ENCODE data around the gene DRG1.
"Not testable (repeated sequence)": the region's sequence is repeated elsewhere in the genome, so short reads cannot be mapped to it uniquely, and the experiment has no call there.

The DRG1 gene

GRCh38 chr22:31443516-31443915 is 44.1 kb downstream of the DRG1 start:
- DNase-seq = no peak

- DNase-seq = no peak
These were observed 46.2 kb downstream of the DRG1 start for GRCh38 chr22:31445642-31446041.

GRCh38 chr22:31446208-31446607 is 46.8 kb downstream of the DRG1 start:
- DNase-seq = no peak

GRCh38 chr22:31446767-31447166 is 47.4 kb downstream of the DRG1 start:
- no peak for DNase-seq

- DNase-seq = no peak
These were observed 47.9 kb downstream of the DRG1 start for GRCh38 chr22:31447337-31447736.

GRCh38 chr22:31448382-31448781 is 49.0 kb downstream of the DRG1 start:
- no peak for DNase-seq

GRCh38 chr22:31449506-31449905 is 50.1 kb downstream of the DRG1 start:
- no peak for DNase-seq

GRCh38 chr22:31451709-31452571 is 52.5 kb downstream of the DRG1 start:
- no peak for DNase-seq

- DNase-seq = no peak
These were observed 62.3 kb downstream of the DRG1 start for GRCh38 chr22:31461699-31462098.

- no peak for DNase-seq
These were observed 65.9 kb downstream of the DRG1 start for GRCh38 chr22:31465307-31465706.

GRCh38 chr22:31474743-31475142 is 75.3 kb downstream of the DRG1 start:
- DNase-seq = no peak

GRCh38 chr22:31475800-31476199 is 76.4 kb downstream of the DRG1 start:
- no peak for DNase-seq

- no peak for DNase-seq
These were observed 77.9 kb downstream of the DRG1 start for GRCh38 chr22:31477329-31477728.

GRCh38 chr22:31481129-31481528 is 81.7 kb downstream of the DRG1 start:
- DNase-seq = no peak

- not testable (repeated sequence) for DNase-seq
These were observed 83.1 kb downstream of the DRG1 start for GRCh38 chr22:31482470-31482869.
